Activated naive CD4-positive, alpha-beta T cell treated with anti-CD3 and anti-CD28 coated beads, Interleukin-2, amount 50 U/mL, for 72 hours (primary cell): ENCODE measurements around the gene UGT3A2. TPM values are rescaled to one million over a fixed set of nuclear protein-coding genes. Genes with fewer than 3 reads are reported as not detected.
"Not testable (repeated sequence)": the region's sequence is repeated elsewhere in the genome, so short reads cannot be mapped to it uniquely, and the experiment has no call there.

ENCODE experiments used
- ATAC-seq, 2 donors: fragments of 150-1000 bp; cut with Tn5 transposase; 2 replicates each; pipeline ENCODE4 v1.10.0; 2021; ENCODE audit warnings: mild to moderate bottlenecking in 2 of 2, moderate library complexity in 2 of 2
- DNase-seq, 2 donors: peaks; one replicate each; pipeline ENCODE4 v3.0.0; 2021 to 2022; ENCODE audit warnings: low spot score in 2 of 2
- H3K27ac Mint-ChIP-seq, 2 donors: one replicate each; pipeline ENCODE4 v1.8.0; 2022; ENCODE audit warnings: mild to moderate bottlenecking in 2 of 2, mixed read lengths in 2 of 2
- H3K36me3 Mint-ChIP-seq, 2 donors: one replicate each; pipeline ENCODE4 v1.8.0; 2022; ENCODE audit warnings: mixed read lengths in 2 of 2
- H3K9me3 Mint-ChIP-seq, 2 donors: one replicate each; pipeline ENCODE4 v1.8.0; 2022; ENCODE audit warnings: mixed read lengths in 2 of 2
- total RNA-seq, 2 donors: library from RNA; stranded (reverse); gene quantifications; one replicate each; pipeline ENCODE4 v1.2.3, GENCODE V29; 2022

Gene UGT3A2
- total RNA-seq, 2 donors from 2014 or later = 0.27 to 0.41 TPM

- DNase-seq (no peak), ATAC-seq (no peak)
- peaks cover 0 to 12% of the 10 kb centered on the region in 2 donors for H3K9me3 Mint-ChIP-seq
Measured at GRCh38 chr5:36028816-36029465, 37.7 kb downstream of the UGT3A2 start.

DNA sequence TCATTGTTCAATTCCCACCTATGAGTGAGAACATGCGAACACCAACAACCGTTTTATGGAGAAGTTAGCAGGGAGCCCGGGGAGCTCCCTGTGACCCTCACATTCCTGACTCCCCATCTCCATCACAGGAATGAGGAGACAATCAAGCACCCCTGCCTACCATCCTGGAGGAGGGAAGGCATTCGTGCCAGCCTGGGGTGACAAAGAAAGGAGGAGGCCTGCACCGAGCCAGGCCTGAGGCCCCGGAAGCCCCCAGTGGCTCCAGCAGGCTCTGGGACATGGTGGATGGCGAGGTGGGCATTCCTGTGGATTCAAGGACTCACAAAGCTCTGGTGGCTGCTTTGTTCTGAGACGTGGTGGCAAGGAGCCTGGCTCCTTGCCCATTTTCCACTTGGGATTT is 39.0 kb downstream of the UGT3A2 start:
- Mint-ChIP-seq H3K27ac (no peak overlapping the region), H3K36me3 (peaks cover 0 to 9% of the 10 kb centered on the region in 2 donors), H3K9me3 (peaks cover 0 to 13% of the 10 kb centered on the region in 2 donors)
- DNase-seq = no peak
- no peak for ATAC-seq

More at GRCh38 chr5:36028816-36029465, 37.7 kb downstream of the UGT3A2 start:
- Mint-ChIP-seq H3K27ac (no peak overlapping the region), H3K36me3 (peaks cover 0 to 9% of the 10 kb centered on the region in 2 donors)

GRCh38 chr5:36026706-36027465 is 39.8 kb downstream of the UGT3A2 start:
- H3K27ac Mint-ChIP-seq = no peak overlapping the region
- no peak for ATAC-seq
- H3K9me3 Mint-ChIP-seq = peaks cover 0 to 13% of the 10 kb centered on the region in 2 donors
- H3K36me3 Mint-ChIP-seq = peaks cover 0 to 9% of the 10 kb centered on the region in 2 donors
- DNase-seq = no peak

DNA sequence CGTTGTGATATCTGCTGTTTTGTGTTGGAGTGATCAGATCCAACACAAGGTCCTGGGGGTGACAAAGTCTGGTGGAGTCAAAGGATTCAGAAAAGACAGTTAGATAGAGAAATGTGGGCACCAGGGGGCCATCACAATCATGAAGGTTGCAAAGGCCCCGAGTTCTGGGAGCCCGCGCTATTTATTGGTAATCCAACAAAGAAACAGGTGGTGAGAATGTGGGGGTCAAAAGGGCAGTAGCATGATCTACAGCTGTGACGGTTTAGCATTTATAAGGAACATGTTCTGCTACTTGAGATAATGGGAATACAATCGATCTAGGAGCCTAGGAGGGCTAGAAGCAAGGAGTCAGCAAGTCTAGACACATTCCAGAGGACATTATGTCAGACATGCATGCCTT is 44.4 kb downstream of the UGT3A2 start:
- DNase-seq, H3K36me3 Mint-ChIP-seq, H3K27ac Mint-ChIP-seq, ATAC-seq: not testable (repeated sequence)
- H3K9me3 Mint-ChIP-seq = peaks cover 0 to 13% of the 10 kb centered on the region in 2 donors

- not testable (repeated sequence) for ATAC-seq, DNase-seq, H3K27ac Mint-ChIP-seq
- Mint-ChIP-seq H3K36me3 (peaks cover 0 to 15% of the 10 kb centered on the region in 2 donors), H3K9me3 (peaks cover 8 to 11% of the 10 kb centered on the region in 2 donors)
Measured at GRCh38 chr5:36019584-36019983, 47.1 kb downstream of the UGT3A2 start.

DNA sequence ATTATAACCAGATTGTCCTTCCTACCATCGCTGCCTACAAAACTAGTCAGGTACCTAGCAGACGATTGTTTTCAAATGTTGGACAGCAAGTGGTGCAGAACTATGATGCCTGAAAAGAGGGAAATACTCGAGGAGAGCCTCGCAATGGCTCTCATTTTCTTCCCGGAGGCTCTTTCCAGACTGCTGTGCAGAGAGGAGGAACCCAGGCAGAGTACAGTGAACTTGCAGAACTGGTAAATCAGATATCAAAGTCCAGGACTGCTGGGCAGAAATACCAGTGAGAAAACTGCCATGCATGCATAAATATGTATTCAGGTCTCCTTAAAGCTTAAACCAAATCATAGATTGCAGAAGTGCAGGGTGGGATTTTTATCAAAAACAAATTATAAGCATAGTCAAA is 49.1 kb downstream of the UGT3A2 start:
- DNase-seq = no peak
- peaks cover 12 to 19% of the 10 kb centered on the region in 2 donors for H3K9me3 Mint-ChIP-seq
- no peak for ATAC-seq
- no peak overlapping the region for H3K27ac Mint-ChIP-seq
- H3K36me3 Mint-ChIP-seq = peaks cover 5 to 21% of the 10 kb centered on the region in 2 donors

DNA sequence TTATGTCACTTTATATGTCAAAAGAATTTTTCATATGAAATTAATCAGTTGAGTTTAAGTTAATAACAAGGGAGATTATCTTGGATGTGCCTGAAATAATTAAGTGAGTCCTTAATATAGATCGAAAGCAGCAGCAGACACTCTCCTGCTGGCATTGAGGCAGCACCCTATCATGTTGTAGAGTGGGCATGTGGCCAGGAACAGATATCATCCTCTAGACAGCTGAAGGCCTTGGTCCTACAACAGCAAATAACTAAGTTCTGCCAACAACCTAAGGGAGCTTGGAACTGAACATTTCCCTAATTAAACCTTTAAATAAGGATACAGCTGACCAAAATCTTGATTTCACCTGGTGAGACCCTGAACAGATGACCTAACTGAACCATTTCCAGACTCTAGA is 49.7 kb downstream of the UGT3A2 start:
- Mint-ChIP-seq H3K36me3 (peaks cover 9 to 24% of the 10 kb centered on the region in 2 donors), H3K27ac (no peak overlapping the region)
- ATAC-seq = no peak

DNA sequence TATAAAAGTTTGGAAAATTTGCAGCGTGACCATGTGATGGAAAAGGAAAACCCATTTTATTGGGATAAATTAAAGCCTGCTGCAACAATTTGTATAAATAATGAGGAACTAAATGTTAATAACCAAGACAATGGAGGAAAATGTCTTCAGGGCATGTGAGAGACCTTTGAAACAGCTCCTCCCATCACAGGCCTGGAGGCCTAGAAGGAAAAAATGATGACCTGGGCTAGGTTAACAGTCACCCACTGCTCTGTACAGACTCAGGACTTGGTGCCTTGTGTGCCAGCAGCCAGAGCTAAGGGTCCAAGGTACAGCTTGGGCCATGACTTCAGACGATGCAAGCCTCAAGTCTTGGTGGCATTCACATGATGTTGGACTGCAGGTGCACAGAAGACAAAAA is 53.5 kb downstream of the UGT3A2 start:
- no peak overlapping the region for H3K27ac Mint-ChIP-seq
- peaks cover 9 to 24% of the 10 kb centered on the region in 2 donors for H3K36me3 Mint-ChIP-seq
- ATAC-seq (no peak), DNase-seq (no peak)
- peaks cover 12 to 27% of the 10 kb centered on the region in 2 donors for H3K9me3 Mint-ChIP-seq

More for the DNA sequence above, 49.7 kb downstream of the UGT3A2 start:
- DNase-seq = no peak
- peaks cover 12 to 21% of the 10 kb centered on the region in 2 donors for H3K9me3 Mint-ChIP-seq

- H3K9me3 Mint-ChIP-seq = peaks cover 12 to 17% of the 10 kb centered on the region in 2 donors
- DNase-seq (no peak), ATAC-seq (no peak)
- H3K36me3 Mint-ChIP-seq = peaks cover 9 to 12% of the 10 kb centered on the region in 2 donors
- no peak overlapping the region for H3K27ac Mint-ChIP-seq
Measured at GRCh38 chr5:36009698-36010097, 57.0 kb downstream of the UGT3A2 start.

- no peak overlapping the region for H3K27ac Mint-ChIP-seq
- ATAC-seq (no peak), DNase-seq (no peak)
- peaks cover 0 to 7% of the 10 kb centered on the region in 2 donors for H3K9me3 Mint-ChIP-seq
- peaks cover 0 to under 1% of the 10 kb centered on the region in 2 donors for H3K36me3 Mint-ChIP-seq
Measured at GRCh38 chr5:36007366-36007765, 59.3 kb downstream of the UGT3A2 start.

- no peak for ATAC-seq
- Mint-ChIP-seq H3K9me3 (peaks cover 0 to 6% of the 10 kb centered on the region in 2 donors), H3K36me3 (no peaks in the 10 kb centered on the region), H3K27ac (no peak overlapping the region)
- no peak for DNase-seq
Measured at GRCh38 chr5:36006163-36006562, 60.5 kb downstream of the UGT3A2 start.

DNA sequence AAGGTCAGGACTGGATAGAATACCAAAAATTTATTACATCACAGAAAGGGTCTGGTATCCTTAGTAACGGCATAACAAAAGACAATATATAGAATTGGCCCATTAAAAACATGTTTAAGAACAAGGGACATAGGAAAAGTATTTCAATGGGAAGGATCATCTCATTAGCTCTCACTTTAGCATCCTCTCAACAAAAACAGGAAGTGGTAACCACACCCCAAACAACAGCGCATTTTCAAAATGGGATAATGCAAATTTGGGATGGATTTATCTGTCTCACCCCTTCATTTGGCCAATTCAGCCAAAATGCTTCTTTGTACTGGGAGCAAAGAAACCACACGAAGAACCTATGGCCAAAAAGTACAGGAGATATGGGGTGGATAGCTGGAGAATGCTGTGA is 65.7 kb downstream of the UGT3A2 start:
- Mint-ChIP-seq H3K36me3 (no peaks in the 10 kb centered on the region), H3K27ac (no peak overlapping the region), H3K9me3 (no peaks in the 10 kb centered on the region)
- DNase-seq = no peak
- ATAC-seq = no peak

DNA sequence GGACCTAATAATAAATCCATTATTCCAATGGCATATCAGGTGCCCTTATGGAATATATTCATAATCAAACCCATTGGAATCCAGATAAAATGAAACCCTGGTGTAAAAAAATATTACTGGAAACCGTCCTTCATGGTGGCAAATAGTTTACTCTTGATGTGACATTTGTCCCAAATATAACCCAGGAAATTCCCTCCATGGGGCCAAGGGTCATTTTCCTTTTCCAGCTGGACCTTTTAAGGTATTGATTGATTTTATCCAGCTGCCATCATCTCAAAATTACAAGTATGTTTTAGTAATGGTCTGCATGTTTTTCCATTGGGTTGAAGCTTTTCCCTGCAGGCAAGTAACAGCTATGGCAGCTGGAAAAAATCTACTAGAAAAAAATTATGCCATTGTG is 67.1 kb downstream of the UGT3A2 start:
- no peak overlapping the region for H3K27ac Mint-ChIP-seq
- H3K36me3 Mint-ChIP-seq = no peaks in the 10 kb centered on the region
- DNase-seq (no peak), ATAC-seq (no peak)
- no peaks in the 10 kb centered on the region for H3K9me3 Mint-ChIP-seq

DNA sequence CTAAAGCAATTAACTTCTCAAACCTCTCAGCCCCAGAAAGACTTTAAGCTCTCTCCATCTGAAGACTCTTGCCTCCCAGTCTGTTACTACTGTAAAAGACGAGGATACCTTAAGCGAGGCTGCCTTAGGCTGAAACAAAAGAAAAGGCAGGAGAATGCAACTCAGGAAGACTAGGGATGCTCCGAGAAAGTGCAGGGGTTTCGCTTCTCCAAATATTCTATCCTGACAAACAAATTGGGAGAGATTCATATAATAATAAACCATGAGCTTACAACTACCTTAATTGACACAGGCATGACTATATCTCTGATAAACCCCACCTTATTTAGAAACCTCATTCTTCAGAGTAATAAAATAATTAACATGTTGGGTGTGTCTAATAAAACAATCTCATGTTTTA is 70.6 kb downstream of the UGT3A2 start:
- H3K27ac Mint-ChIP-seq = no peak overlapping the region
- ATAC-seq = no peak
- DNase-seq = no peak
- no peaks in the 10 kb centered on the region for H3K9me3 Mint-ChIP-seq
- H3K36me3 Mint-ChIP-seq = no peaks in the 10 kb centered on the region

- Mint-ChIP-seq H3K36me3 (no peaks in the 10 kb centered on the region), H3K27ac (no peak within 1 kb of the TSS), H3K9me3 (no peaks in the 10 kb centered on the region)
- ATAC-seq (no peak), DNase-seq (no peak)
Measured at GRCh38 chr5:35990941-35991611, 75.6 kb downstream of the UGT3A2 start, which contains the start of gene UGT3A1. Gene UGT3A1 (minus strand): TSS chr5:35991390. CDS start chr5:35991240, 150 bp downstream.

DNA sequence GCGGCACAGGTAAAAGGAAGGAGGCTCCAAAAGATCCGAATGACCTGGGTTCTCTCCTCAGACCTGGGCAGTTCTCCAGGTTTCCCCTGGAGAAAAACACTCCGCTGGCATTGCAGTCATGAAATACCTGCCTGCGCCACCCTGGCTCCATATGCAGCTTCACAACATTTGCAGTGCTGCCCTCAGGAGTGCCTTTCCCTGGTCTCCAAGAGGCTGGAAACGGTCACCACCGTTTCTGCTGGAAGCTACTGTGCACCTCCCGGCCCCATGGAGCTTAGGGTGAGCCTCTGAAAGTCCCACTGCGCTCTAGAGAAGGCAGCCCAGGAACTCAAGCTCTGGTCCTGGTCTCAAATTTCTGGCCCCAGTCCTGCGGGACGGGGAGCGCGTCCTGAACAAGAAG is 76.2 kb downstream of the UGT3A2 start:
- no peak for ATAC-seq

DNA sequence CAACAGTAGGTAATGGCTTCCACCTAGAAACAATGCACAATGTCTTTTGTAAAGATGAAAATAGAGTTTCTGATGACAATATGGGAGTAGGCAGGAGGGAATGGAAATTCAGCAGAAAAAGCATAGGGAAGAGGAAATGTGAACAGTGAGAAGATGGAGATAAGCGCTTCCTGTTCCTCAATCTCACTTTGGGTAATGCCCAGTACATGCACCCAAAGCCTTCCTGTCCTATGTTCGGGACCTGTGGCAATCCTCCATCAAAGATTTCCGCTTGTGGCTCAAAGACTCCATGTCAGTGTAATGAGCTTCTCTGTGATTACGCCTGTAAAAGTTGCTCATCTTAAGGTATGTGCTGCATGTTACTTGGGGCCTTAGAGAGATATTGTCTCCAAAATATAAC is 78.2 kb downstream of the UGT3A2 start:
- Mint-ChIP-seq H3K9me3 (no peaks in the 10 kb centered on the region), H3K36me3 (no peaks in the 10 kb centered on the region), H3K27ac (no peak overlapping the region)
- ATAC-seq = no peak
- DNase-seq = no peak

More for the DNA sequence above, 76.2 kb downstream of the UGT3A2 start:
- Mint-ChIP-seq H3K36me3 (no peaks in the 10 kb centered on the region), H3K9me3 (no peaks in the 10 kb centered on the region), H3K27ac (no peak overlapping the region)
- DNase-seq = no peak
